ENCODE measurements around the gene DOC2A.
A peak's percentile ranks its signal among the peaks of the same experiment; 100 is the strongest.
"Not testable (repeated sequence)": the region's sequence is repeated elsewhere in the genome, so short reads cannot be mapped to it uniquely, and the experiment has no call there.

Gene DOC2A

DNA sequence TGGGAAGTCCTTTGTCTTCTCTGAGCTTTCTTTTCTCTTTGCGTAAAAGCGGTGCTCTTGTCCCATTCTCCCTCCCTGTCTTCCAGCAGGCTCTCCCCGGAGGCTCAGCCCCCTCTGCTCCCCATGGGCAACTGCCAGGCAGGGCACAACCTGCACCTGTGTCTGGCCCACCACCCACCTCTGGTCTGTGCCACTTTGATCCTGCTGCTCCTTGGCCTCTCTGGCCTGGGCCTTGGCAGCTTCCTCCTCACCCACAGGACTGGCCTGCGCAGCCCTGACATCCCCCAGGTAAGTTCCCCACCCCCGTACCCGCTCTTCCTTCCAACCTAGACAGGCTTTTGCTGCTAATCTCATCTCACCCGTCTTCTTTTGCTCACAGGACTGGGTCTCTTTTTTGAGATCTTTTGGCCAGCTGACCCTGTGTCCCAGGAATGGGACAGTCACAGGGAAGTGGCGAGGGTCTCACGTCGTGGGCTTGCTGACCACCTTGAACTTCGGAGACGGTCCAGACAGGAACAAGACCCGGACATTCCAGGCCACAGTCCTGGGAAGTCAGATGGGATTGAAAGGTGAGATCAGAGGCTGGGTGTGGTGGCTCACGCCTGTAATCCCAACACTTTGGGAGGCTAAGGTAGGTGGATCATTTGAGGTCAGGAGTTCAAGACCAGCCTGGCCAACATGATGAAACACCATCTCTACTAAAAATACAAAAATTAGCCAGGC, 47.6 kb downstream of the DOC2A start:
- no peak for DNase-seq

DNA sequence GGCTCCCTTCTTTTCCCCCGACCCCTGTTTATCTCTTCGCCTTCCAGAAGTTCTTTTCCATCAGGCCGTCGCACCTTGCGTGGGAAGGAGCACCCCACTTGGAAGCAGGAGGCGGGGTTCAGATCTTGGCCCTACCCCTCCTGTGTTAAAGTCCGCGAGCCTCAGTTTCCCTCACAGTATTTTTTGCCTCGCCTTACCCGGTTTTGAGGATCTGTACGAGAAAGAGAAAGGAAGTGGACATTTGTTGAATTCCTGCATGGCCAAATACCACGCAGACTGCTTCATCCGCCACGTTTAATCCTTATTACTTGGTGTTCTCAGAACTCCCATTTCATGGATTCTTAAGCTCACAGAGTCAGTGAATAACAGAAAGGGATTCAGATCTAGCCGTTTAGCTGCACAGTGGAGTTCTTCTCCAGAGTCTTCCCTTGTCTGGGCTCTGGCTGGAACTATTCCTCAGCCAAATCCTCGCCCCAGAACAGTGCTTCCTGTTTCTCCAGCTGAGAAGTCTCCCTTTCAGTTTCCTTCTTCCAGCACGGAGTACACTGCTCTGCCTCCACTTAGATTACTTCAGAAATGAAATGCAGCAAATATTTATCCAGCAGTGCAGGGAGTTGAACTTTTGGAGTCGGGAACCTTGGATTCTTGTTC, 48.4 kb downstream of the DOC2A start:
- DNase-seq, result peak; percentile 36

DNA sequence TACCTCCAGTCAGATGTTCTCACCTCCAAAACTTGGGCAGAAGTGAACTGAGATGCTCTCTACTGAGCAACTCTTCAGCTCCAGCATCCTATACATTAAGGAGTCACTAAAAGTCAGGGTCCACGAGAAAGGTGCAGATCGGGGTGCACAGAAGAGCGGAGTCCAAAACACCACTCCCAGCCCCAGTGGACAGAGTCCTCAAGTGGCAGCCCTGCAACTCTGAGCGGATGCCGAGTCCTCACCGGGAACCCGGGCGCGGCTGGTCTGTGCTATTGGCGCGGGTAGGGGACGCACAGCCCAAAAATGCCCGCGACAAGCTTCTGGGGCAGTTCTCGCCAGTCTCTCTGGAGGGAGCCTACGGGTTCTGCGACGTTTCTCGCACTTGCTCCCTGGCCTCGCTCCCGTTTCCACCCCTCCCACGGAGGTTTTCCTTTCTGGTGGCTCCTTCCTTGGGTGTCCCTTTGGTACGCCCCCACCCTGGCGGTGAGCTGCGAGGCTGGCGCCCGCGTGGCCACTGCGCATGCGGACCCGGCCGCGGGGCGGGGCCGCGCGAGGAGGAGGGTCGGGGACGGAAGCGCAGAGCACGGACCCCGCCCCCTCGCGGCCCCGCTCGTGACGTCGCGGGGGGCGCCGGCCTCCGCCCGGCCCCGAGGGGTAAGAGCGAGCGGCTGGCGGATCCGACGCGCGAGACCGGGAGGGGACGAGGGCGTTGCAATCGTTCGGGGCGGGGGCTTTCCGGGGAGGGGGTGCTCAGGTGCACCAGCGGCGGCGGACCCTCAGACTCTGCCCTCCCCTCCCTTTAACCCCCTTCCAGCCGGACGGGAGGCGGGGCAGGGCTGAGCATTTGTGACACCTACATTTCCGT, 49.1 kb downstream of the DOC2A start, which contains the start of gene TMEM219:
Gene TMEM219, plus strand, starts transcription at position 601 of the 865 bp plus-strand sequence. CDS start 1,065 bp downstream, outside the sequence.
- DNase-seq, result peak; percentile 98

DNA sequence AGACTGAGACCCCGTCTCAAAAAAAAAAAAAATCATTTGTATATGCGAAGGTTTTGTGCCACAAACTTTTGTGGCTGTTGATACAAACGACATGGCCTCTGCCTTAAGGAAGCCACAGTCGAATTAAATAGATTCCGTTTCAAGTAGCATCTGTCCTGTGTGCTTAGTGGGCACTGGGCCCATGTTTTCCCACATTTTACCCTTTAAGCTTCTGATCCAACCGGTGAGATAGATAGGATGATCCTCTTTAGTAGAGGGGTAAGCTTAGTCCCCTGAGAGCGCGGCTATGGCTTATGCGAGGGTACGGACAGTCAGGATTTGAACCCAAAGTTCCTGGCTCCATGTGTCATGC, 49.7 kb downstream of the DOC2A start:
- no peak for DNase-seq

DNA sequence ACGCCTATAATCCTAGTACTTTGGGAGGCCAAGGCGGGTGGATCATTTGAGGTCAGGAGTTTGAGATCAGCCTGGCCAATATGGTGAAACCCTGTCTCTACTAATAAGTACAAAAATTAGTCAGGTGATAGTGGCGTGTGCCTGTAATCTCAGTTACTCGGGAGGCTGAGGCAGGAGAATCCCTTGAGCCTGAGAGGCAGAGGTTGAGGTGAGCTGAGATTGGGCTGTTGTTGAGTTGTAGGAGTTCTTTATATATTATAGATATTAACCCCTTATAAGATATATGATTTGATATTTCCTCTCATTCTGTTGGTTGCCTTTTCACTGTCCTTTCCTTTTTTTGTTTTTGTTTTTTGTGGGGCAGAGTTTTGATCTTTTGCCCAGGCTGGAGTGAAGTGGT, 51.0 kb downstream of the DOC2A start:
- not testable (repeated sequence) for DNase-seq

DNA sequence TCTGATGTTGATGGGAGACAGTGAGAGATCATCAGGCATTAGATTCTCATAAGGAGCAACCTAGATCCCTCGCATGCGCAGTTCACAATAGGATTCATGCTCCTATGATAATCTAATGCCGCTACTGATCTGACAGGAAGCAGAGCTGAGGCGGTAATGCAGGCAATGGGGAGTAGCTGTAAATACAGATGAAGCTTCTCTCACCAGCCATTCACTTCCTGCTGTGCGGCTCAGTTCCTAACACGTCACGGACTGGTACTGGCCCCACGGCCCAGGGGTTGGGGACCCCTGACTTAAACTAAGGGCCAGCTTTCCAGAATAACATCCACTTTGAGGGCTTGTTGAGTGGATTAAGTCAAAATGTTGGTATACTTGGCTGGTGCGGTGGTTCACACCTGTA, 51.5 kb downstream of the DOC2A start:
- no peak for DNase-seq

DNA sequence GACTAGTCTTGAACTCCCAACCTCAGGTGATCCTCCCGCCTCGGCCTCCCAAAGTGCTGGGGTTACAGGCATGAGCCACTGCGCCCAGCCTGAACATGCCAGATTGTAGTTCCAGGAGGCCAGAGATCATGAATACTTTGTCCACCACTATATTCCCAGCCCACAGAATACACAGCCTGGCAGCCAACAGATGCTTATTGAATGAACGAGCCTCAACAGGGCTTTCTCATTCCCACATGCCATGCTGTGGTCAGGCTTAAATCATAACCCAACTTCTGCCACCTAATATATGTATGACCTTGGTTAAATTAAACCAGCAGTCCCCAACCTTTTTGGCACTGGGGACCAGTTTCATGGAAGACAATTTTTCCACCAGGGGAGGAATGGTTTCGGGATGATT, 52.1 kb downstream of the DOC2A start:
- no peak for DNase-seq

Measured in retina (tissue), 1 donor.